GM18873 (cell line): ENCODE data around the gene PID1.

Source experiments
- ATAC-seq: cut with Tn5 transposase; IDR thresholded peaks from one replicate; pipeline ENCODE4 v1.9.1; 2021; ENCODE audit warnings: mild to moderate bottlenecking, moderate library complexity, moderate number of reproducible peaks; ENCODE audit not compliant: unreplicated experiment, low FRiP score

Gene PID1

GRCh38 chr2:229130522-229130921, 140.6 kb downstream of the PID1 start:
- no peak for ATAC-seq

DNA sequence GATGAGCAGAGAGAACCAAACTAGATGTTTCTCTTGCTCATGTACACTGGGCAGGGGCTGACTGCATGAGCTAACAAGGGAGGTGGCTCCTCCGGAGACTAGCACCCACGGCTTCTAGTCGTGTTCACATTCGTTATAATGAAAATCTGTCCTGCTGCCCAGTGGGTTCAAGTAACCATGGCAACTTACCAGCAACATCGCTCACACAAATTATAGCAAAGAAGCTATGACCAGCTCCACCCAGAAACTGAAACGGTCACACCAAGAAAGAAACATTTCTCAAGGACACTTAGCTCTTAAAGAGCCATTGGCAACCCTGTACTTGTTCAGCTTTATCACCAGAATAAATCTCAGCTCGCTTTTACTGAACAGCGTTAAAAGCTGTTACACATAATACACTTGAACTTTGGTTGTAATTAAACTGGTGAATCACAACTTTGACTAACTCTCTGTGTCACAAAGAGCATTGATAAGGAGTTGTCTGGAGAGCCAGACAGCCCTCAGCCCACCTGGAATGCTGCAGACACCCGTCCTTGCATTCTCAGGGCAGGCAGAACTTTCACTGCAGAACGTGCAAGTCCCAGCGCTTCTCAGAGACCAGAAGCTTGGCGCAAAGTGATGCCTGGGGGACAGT, 141.2 kb downstream of the PID1 start:
- ATAC-seq, result no peak

DNA sequence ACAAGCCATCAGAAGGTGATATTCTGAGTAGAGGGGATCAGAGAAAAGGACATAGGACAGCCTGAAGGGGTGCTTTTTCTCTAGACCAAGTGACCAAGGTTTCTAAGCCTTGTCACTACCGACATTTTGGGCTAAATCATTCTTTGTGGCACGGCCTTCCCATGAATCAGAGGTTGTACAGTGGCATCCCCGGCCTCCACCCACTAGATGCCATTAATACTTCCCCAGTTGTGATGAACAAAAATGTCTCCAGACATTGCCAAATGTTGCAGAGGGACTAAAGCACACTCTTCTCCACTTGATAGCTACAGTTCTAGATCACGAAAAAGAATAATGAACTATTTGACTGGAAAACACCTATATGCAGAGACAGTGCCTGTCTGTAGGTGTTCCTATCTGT, 143.6 kb downstream of the PID1 start:
- no peak for ATAC-seq

DNA sequence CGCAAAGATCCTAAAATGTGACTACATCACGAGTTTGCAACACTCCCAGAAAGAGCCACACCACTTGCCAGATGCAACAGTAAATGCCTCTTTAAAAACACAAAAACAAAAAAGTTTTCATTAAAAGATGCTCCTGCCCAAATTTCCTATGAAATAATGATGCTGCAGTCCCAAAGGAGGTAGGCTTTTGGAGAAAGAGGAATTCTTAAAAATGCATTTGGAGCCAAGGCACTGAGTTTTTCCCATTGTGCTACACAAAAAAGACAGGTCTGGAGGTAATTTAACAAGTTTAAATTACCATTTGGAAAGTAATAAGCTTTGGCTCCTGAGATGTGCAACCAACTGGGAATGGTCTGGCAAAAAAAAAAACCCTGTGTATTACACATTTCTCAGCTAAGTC, 145.0 kb downstream of the PID1 start:
- ATAC-seq, result no peak

GRCh38 chr2:229124136-229124535, 147.0 kb downstream of the PID1 start:
- no peak for ATAC-seq

GRCh38 chr2:229118927-229119326, 152.2 kb downstream of the PID1 start:
- ATAC-seq, result no peak

DNA sequence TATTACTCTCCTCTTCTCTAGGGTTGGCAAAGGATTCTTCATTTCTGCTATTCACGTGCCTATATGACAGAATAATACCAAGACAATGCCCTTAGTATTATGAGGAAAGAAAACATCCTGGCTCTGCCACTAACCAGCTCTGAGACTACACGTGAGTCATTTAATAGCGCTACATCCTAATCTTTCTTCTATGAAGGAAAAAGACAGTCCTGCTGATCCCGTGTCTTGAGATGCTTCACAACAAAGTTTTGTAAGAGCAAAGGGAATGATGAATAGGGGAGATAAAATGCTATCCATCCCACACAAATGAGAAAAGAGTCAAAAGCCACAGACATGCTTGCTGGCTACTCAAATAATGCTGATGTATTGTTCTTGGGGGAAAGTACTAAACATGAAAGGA, 152.8 kb downstream of the PID1 start:
- ATAC-seq, result no peak

GRCh38 chr2:229111744-229112143, 159.3 kb downstream of the PID1 start:
- no peak for ATAC-seq

GRCh38 chr2:229109195-229109594, 161.9 kb downstream of the PID1 start:
- no peak for ATAC-seq

- ATAC-seq, result no peak
Measured at GRCh38 chr2:229107601-229108000, 163.5 kb downstream of the PID1 start.

GRCh38 chr2:229104974-229105387, 166.1 kb downstream of the PID1 start:
- ATAC-seq, result no peak

DNA sequence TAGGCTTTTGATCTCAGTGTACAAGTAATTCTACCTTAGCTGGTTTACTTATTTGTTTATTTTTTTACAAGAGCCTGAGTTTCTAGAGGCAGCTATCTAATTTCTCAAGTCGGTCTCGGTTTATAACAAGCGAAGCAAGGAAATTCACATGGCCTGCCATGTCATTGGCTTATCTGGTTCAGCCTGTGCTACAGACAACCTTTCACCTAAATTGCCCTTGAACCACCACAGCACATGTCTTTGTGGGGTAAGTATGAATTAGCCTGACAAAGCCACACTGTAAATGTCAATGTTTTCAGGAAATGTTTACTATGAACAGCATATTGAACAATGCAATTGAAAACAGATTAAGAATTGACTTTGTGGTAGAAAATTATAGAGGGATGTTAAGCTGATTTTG, 167.1 kb downstream of the PID1 start:
- ATAC-seq, result no peak

GRCh38 chr2:229101314-229101713, 169.8 kb downstream of the PID1 start:
- no peak for ATAC-seq

- ATAC-seq, result no peak
Measured at GRCh38 chr2:229099231-229099630, 171.9 kb downstream of the PID1 start.

DNA sequence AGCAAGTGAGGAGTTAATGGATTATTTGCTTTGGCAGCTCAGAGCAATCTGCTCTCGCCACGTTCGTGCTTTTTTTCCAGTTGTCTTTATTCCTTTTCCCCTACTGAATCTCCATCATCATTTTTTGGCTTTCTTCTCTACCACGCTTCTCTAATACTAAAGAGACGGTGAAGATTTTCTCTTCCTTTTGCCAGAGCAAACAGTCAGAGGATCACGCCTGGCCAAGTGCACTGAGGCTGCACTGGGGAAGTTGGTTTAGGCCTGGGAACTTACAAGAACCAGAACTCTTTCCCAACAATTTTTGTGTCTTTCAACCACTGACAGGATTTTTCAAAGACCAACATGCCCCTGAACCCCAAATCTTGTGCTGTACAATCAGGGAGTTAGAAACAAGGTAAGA, 172.3 kb downstream of the PID1 start:
- no peak for ATAC-seq

GRCh38 chr2:229096409-229097066, 174.5 kb downstream of the PID1 start:
- no peak for ATAC-seq

DNA sequence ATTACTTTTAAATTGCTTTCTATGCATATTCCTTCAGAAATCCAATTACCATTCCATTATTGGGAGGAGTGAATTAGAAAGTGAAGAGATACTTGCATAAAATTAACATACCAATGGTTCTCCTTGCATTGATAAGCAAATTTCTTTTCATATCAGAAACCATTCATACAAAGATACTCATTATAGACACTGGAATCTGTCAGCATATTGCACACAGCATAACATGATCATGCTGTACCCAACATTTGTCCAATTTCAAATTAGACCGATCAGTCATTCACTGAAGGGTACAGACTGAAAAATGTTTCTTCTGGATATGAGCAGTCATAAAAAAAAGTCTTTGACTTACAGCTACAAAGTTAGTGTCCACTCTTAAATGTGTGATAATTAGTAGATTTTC, 175.6 kb downstream of the PID1 start:
- ATAC-seq, result no peak

GRCh38 chr2:229090225-229090624, 180.9 kb downstream of the PID1 start:
- ATAC-seq, result no peak

DNA sequence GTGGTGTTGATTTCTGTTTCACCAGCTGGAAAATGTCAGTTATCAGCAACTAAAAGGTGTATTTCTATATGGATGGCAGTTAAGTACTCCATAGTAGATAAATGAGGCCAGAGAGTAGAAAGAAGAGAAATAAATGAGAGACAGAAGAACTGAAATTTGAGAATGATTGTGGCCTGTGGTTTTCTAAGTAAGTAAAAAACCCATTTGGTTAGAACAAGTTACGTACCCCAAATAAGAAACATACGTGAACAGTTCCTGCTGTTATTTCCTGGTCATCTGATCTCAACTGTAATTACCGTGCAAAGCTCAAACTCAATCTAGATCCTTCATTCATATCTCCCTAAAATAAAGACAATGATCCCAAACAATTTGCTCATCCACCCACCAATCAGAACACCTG, 181.3 kb downstream of the PID1 start:
- no peak for ATAC-seq

DNA sequence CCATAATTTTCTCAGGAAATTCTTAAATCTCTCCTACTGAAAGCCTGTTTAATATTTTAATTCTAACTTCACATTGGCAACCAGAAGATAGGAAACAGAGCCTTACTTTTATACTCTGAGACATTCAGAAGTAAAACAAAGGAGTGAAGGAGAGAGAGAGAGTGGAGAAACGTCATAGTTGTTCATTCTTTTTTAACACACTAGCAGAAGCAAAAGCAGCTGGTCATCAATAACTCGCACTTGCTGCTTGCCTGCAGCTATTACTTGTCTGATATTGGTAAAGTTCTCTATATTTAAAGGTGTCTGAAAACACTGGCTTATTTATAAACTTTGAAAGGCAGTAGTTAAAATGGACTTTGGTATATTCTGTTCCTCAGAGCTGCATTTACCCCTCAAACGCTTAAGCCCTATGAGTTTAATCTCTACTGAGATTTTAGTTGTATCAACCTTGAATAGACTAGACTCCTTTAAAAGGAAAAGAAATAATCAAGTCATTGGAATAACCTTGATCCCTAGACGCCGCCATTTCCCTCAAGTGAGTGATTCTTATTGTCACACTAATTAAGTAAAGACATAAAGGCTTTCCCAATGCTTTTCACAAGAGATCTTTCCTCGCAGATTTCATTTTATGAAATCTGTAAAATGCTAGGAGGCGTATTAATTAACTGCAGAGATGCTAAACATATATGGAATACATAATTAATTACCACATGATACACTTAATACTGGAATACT, 182.0 kb downstream of the PID1 start:
- ATAC-seq, result no peak

DNA sequence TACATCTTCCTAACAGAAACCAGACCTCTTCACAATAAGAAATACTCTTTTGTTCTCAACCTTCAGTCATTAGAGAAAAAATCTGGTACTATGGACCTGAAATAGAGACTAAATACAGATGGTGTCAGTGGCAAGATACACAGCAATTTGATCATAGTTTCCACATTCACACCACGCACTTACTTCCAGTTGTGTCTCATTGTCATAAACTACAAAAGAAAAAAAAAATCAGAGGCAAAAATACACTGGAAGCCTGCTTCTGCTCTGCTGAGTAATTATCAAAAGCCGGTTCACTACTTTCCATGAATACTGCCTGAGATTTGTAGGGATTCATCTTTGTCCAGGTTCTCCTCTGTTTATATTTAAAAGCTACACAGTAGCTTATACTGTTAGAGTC, 182.6 kb downstream of the PID1 start:
- ATAC-seq, result no peak
